HG03520 (cell line): ENCODE measurements around the gene RBMS3.
"Not testable (repeated sequence)": the region's sequence is repeated elsewhere in the genome, so short reads cannot be mapped to it uniquely, and the experiment has no call there.

Experiments
- ATAC-seq: cut with Tn5 transposase; IDR thresholded peaks from one replicate; pipeline ENCODE4 v1.9.1; 2021; ENCODE audit warnings: mild to moderate bottlenecking, moderate library complexity; ENCODE audit not compliant: unreplicated experiment

RBMS3 gene

GRCh38 chr3:29337565-29337964, 56.7 kb downstream of the RBMS3 start:
- ATAC-seq = no peak

GRCh38 chr3:29338377-29338776, 57.5 kb downstream of the RBMS3 start:
- no peak for ATAC-seq

- no peak for ATAC-seq
Measured at GRCh38 chr3:29339016-29339833, 58.4 kb downstream of the RBMS3 start.

DNA sequence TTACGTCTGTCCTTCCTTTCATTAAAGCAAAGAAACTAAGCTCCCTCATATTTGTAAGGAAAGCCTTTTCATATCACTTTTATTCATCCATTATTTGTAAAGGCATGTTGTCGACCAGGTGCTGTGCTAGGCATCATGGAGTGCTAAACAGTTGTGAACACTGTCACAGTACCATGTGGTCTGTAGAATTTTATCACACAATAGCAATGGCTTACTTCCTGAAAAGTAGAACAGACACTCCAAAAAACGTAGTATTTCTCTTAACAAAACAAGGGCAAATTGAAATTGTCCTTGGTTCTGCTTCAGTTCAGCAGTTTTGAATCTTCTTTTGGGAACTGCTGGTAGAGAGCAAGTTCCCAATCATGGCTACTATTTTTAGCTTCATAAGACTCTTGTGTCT, 63.3 kb downstream of the RBMS3 start:
- ATAC-seq = no peak

GRCh38 chr3:29344935-29345334, 64.1 kb downstream of the RBMS3 start:
- ATAC-seq = no peak

DNA sequence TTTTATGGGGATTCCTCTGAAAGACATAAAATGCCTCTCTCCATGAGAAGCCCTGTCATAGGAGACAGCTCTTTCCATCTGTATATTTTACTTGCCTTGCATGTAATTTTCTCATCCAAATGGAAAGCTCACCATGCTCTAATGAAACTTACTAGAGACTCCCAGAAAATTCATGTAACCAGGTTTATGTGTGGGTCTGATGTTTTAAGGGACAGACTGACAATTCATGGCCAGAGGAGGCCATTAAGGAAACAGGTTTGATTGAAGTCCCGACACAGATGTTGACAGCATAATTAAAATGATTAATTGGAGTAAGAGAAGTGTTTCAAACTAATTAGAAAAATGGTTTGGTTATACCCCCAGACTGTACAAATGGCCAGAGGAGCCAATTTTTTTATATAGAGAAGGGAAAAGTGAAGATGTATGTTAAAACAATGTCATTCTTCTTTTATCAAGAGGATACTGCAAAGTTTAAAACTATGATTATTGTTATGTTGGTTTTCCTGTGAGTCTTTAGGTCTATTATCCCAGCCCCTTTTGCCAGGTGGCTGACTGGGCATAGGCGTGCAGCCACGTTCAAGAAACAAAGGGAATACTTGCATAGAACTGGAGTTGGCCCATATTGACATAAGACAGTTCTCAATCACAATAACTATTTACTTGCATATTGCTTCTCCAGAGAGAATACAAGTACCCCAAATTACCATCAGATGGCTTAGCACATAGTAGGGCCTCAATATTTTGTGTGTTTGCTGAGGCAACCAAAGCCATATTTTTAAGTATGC, 64.8 kb downstream of the RBMS3 start:
- no peak for ATAC-seq

GRCh38 chr3:29346828-29347227, 66.0 kb downstream of the RBMS3 start:
- no peak for ATAC-seq

GRCh38 chr3:29347412-29347811, 66.5 kb downstream of the RBMS3 start:
- no peak for ATAC-seq

DNA sequence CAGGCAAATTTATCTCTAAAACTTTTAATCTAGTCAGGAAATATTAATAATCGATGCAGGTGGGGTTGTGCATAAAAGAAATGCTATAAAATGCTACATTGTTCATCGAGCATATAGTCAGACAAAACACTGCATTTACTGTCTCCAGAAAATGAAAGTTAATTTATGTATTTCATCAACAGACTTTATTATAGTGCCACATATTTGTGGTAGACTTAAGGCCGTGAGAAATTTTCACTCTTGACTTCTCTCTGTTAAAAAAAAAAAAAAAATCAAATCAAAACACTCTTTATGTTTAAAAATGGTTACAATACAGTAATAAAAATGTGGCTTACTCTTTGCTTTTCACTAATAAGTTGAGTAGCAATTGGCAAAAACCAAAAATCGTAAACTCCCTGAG, 67.4 kb downstream of the RBMS3 start:
- ATAC-seq = no peak

DNA sequence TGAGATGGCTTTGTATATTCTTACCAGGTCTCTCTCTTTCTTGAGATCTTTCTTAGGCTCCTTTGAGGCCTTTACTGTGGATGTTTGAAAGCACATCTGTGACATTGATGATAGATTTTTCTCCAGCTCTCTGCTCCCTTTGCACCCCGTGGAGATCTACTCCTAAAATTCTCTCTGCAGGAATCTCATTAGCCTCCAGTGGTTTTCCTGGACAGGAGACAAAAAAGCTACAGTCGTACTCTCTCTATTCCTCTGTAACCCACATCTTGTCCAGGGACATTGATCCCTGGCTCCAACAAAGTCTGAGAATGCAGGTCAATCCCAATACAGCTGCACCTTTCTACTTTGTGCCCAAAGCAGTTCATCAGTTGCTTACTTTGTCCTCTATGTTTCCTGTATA, 68.2 kb downstream of the RBMS3 start:
- no peak for ATAC-seq

GRCh38 chr3:29353807-29354206, 72.9 kb downstream of the RBMS3 start:
- ATAC-seq = no peak

DNA sequence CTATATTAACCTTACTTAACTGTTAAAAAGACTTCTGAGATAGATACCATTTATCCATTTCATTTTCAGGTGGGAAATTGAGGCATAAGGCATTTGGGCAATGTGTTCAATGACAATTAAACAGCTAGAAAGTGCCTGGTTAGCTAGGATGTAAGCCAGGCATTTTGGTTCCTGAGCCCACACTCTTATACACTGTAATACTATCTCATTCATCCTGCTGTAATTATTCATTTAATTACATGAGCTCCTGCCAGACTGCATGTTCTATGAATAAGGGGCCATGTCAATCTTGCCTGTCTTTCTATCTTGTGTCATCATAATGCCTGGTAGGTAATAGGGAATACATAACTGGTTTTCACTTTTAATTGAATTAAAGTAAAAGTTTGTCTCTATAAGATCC, 74.0 kb downstream of the RBMS3 start:
- ATAC-seq = no peak

- ATAC-seq = no peak
Measured at GRCh38 chr3:29356062-29356461, 75.2 kb downstream of the RBMS3 start.

GRCh38 chr3:29360289-29360688, 79.4 kb downstream of the RBMS3 start:
- not testable (repeated sequence) for ATAC-seq

GRCh38 chr3:29363110-29363509, 82.2 kb downstream of the RBMS3 start:
- no peak for ATAC-seq

DNA sequence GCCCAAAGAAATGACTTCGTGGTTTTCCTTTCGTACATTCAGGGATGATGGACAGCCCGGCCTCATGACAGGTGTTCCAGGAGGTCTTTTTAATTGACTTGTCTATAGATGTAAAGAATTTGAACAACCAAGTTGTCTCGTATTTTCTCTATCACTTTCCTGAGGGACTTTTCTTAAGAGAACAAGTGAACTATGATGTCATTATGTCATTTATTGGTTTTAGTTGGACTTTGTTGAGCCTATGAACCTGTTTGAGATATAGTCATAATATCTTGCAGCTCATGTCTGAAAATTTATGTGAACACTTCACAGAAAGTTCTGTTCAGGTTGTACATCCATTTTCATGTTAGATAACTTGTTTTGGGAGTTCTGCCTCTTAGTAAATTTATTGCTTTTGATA, 89.2 kb downstream of the RBMS3 start:
- ATAC-seq = no peak

DNA sequence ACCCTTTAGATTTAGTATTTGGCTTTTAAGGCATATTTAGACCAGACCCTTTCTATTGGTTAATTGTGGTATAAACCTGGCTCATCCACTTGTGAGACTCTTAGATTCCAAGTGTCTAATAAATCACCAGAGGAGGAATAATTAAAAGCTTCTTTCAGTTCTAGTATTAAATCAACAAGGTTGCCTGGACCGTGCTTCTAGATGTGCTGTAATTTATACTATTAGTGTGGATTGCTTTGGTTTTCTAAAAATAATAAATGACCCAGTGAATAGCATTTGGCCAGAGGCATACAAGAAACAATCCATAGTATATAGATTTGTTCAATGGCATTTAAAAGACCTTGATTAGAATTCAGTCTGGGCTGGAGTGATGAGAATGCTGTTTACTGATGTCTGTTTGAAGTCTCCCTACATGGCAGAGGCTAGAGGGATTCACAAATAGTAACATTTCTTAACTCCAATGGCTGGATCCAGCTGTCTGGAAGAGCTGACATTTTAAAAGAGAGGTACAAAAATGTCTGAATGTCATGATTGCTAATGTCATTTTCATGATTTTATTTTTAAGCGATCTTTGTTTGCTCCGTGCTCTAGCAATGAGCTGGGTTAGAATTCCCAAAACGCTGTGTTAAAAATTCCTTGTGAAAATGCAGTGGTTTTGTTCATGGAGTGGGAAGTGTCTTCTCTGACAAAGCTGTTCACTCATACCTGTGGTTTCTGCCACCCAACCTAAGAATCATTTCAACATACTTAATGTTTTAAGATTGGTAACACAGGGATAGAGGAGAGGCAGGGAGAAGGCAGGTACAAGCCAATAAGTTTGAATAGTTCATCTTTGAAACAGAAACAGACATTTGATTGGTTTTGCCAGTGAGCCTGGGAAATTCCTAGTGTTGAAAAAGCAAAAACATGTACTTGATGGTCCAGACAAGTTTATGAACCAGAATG, 89.9 kb downstream of the RBMS3 start:
- no peak for ATAC-seq

DNA sequence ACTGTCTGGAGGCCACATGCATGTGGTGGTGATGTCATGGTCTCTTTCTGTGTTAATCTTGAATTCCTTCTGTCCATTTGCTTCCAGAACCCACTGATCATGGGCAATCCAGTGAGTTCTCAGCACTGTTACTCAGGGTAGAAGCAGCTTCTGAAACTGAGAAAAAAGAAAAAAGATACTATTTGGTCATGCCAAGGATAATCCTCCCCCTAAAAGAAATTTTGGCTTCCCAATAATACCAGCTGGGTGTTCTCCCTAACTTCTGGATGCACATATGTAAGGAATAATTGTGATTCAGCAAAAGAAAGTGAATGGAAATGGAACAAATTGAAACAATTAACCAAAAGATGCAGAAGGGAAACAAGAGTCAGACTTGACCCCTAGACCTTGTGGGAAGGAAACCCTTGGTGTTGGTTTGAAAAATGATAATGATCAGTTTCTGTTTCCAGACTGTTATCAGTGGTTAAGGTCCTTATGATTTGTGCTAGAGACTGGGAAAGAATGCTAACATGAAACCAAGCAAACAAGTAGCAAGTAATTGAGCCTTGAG, 92.3 kb downstream of the RBMS3 start:
- ATAC-seq = no peak

DNA sequence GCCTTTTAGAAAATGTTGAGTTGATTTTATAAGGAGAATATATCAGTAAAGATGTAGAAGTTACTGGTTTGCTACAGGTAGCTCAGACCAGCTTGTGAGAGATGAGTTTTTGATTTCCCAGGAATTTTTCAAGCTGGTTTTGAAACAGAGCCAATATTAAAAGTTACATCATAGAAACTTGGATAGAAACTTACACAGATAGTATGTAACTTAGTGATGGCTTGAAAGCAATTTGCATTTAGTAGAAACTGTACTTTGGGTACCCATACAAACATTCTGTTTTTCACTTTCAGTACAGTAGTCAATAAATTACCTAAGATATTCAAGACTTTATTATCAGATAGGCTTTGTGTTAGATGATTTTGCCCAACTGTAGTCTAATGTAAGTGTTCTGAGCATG, 93.4 kb downstream of the RBMS3 start:
- no peak for ATAC-seq

DNA sequence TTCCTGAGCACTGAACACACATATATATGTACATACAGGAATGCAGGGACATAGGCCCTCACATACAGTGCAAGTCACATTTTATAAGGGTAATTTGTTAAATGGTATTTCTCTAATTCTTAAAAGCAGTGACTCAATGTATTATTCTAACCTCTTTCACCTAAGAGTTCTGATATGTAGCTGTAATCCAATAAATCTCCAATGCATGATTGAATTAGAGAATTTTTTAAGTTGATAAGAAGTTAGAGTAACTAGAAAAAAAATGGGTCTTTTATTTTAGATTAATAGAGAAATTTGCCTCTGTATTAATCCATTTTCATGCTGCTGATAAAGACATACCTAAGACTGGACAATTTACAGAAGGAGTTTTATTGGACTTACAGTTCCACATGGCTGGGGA, 98.2 kb downstream of the RBMS3 start:
- no peak for ATAC-seq

- ATAC-seq = no peak
Measured at GRCh38 chr3:29381595-29381994, 100.7 kb downstream of the RBMS3 start.
